SH-SY5Y (cell line): ENCODE measurements around the gene REG1A.

Experiments
- GATA2 ChIP-seq: IDR thresholded peaks from 2 replicates; pipeline ENCODE4 v1.6.1; 2011; ENCODE audit warnings: mild to moderate bottlenecking, low read depth, low read length
- GATA3 ChIP-seq: IDR thresholded peaks from 2 replicates; pipeline ENCODE4 v1.6.1; 2011; ENCODE audit warnings: low read depth, mild to moderate bottlenecking, low read length, moderate library complexity

DNA sequence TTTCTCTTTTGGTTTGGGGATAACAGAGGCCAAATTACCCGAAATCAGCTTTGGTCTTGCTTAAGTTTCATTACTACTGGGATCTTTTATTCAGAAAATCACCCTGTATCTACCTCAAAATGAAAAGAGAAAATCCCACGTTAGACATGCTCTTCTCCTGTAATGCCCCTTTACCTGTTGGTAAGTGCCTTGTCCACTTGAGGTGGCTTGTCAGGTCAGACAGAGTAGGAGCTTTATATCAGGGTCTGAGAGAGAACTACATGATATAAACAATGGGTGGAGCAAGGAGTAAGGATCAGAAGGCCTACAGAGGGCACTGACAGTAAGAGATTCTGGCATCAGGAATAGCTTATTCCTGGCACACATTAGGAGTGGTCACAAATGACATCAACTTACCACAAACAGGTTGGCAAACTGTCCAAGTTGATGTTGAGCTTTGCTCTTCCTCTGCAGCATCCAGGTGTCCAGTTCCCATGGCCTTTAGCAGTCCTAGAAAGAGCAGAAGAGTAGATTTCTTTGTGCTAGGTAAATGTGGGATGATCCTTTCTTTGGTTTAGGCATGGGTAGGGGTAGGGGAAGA is 32.4 kb upstream of the REG1A start, which contains the start of gene REG1B:
- no peak for TF ChIP-seq GATA2
- TF ChIP-seq GATA3: no peak
